HG02852 (cell line): Measurements from ENCODE around the gene TAF1B.
"Not testable (repeated sequence)": the region's sequence is repeated elsewhere in the genome, so short reads cannot be mapped to it uniquely, and the experiment has no call there.

Experiments
- ATAC-seq: cut with Tn5 transposase; IDR thresholded peaks from one replicate; pipeline ENCODE4 v1.9.1; 2021; ENCODE audit warnings: mild to moderate bottlenecking, moderate library complexity; ENCODE audit not compliant: unreplicated experiment

The TAF1B gene

GRCh38 chr2:9826208-9826607 lies 17.1 kb upstream of the TAF1B start:
- no peak for ATAC-seq

- no peak for ATAC-seq
Observed at GRCh38 chr2:9830685-9831410, 12.4 kb upstream of the TAF1B start.

- ATAC-seq, result no peak
Observed at GRCh38 chr2:9831670-9832069, 11.6 kb upstream of the TAF1B start.

GRCh38 chr2:9832586-9832985 lies 10.7 kb upstream of the TAF1B start:
- no peak for ATAC-seq

- not testable (repeated sequence) for ATAC-seq
Observed at GRCh38 chr2:9835068-9835467, 8.2 kb upstream of the TAF1B start.

GRCh38 chr2:9836074-9836473 lies 7.2 kb upstream of the TAF1B start:
- ATAC-seq, result no peak

GRCh38 chr2:9836517-9836916 lies 6.8 kb upstream of the TAF1B start:
- no peak for ATAC-seq

GRCh38 chr2:9837451-9837850 lies 5.8 kb upstream of the TAF1B start:
- ATAC-seq, result no peak

- ATAC-seq, result no peak
Observed at GRCh38 chr2:9838391-9838790, 4.9 kb upstream of the TAF1B start.

- ATAC-seq, result no peak
Observed at GRCh38 chr2:9842487-9843228, 616 bp upstream of the TAF1B start.

- no peak for ATAC-seq
Observed at GRCh38 chr2:9844036-9844483, 786 bp downstream of the TAF1B start.

- peak; percentile 31 for ATAC-seq
Observed at GRCh38 chr2:9844576-9844975, 1.3 kb downstream of the TAF1B start.

- ATAC-seq, result no peak
Observed at GRCh38 chr2:9846554-9846953, 3.3 kb downstream of the TAF1B start.

GRCh38 chr2:9847140-9847539 lies 3.9 kb downstream of the TAF1B start:
- no peak for ATAC-seq

GRCh38 chr2:9852881-9853280 lies 9.6 kb downstream of the TAF1B start:
- ATAC-seq, result no peak

GRCh38 chr2:9857814-9858729 lies 14.8 kb downstream of the TAF1B start:
- no peak for ATAC-seq

GRCh38 chr2:9858730-9859068 lies 15.4 kb downstream of the TAF1B start:
- no peak for ATAC-seq

GRCh38 chr2:9860922-9861580 lies 17.8 kb downstream of the TAF1B start:
- ATAC-seq, result not testable (repeated sequence)

- no peak for ATAC-seq
Observed at GRCh38 chr2:9867881-9868280, 24.6 kb downstream of the TAF1B start.

GRCh38 chr2:9873337-9873736 lies 30.1 kb downstream of the TAF1B start:
- ATAC-seq, result no peak

GRCh38 chr2:9877026-9877425 lies 33.8 kb downstream of the TAF1B start:
- ATAC-seq, result no peak
